ACHN (cell line): ENCODE data around the gene PKHD1.

Source experiments
- DNase-seq: peaks from one replicate; pipeline ENCODE4 v3.0.0-alpha.2; 2015
- in situ Hi-C: cut with HindIII; loops from 2 replicates; pipeline ENCODE4 v1.10.0; 2017; ENCODE audit warnings: low sequenced_read_pairs, low pct_ligation_motif_present, low pct_unique_long_range_greater_than_20kb

PKHD1 gene

DNA sequence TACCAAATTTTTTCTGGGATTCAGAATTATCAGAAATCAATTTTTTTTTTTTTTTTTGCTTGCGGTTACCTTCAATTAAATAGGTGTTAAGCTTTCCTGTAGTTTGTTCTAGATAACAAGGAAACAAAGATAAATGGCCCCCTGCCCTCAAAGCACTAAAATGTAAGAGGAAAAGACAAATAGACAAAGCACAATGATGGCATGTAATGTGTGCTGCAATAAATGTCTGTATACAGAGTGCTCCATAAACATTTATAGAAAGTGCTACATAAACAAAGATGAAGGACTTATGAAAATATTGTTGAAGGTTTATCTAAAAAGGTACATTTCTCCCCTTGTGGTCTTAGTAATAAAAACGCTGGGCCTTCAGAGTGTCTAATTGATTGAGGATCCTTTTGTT lies 384.6 kb downstream of the PKHD1 start:
- DNase-seq, result no peak
- in situ Hi-C loops, result no loop called here

DNA sequence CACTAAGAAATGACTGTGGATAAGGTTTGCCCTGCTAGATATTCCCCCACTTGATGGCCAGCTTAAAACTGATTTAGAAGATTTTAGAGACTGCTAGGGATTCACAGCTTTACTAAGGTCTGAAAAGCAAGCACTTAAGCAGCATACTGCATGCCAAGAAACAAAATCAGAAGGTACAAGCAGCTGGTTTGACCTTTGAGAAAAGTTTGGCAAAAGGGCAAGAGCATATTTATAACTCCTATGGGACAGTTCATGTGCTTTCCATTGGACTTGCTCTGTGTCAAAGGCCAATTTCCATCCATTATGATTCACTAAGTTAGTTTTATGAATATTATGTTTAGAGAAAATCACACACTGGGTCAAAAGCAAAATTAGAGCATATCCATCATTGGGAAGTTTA lies 402.8 kb downstream of the PKHD1 start:
- in situ Hi-C loops, result no loop called here
- no peak for DNase-seq

DNA sequence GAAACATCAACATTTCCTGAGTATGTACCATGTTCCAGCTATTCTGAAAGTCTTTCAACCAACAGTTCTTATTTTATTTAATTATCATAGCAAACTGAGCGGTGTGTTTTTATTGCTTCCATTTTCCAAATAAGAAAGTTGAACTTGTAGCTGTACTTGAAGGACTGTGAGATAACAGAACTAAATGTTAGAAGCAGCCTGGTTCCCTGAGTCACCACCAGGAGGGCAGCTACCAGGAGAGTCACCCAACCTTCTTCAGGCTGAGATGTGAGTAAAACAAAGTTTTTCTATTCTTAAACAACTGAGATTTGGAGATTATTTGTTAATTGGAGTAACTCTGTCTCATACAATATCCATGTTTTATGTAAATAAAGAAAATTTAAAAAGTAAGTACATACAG lies 403.4 kb downstream of the PKHD1 start:
- DNase-seq, result no peak
- in situ Hi-C loops, result no loop called here

DNA sequence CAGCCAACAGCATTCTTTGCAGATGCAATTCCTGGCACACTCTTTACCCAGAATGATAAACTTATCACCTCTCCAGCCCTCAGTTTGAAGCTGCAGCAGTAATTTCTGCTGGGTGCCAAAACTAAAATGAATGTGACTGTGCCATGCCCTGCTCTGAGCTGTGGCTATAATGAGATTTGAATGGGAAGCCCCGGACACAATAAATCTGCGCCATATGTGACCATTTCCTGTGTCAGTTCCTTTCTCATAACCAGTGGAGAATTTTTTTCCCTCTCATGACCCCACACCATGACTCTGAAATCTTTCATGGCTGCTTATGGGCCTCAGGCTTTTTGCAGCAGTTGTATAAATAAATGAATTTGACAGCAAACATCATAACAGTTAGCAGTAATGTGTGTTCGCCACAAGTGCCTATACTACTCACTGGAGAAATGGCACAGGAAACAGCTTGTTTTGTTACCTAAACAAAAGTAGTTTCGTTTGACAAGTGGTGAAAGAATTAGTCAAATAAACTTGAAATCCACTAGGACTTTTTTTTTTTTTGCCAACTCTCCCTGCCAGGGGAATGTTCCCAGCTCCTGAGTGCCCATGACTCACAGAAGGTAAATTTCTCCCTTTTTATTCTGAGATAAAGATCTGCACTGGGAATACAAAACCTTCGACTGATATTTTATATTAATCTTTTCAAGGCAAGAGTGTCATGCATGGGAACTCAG lies 408.4 kb downstream of the PKHD1 start:
- in situ Hi-C loops, result no loop called here
- no peak for DNase-seq

GRCh38 chr6:51678274-51678673 lies 409.1 kb downstream of the PKHD1 start:
- in situ Hi-C loops, result no loop called here
- no peak for DNase-seq

DNA sequence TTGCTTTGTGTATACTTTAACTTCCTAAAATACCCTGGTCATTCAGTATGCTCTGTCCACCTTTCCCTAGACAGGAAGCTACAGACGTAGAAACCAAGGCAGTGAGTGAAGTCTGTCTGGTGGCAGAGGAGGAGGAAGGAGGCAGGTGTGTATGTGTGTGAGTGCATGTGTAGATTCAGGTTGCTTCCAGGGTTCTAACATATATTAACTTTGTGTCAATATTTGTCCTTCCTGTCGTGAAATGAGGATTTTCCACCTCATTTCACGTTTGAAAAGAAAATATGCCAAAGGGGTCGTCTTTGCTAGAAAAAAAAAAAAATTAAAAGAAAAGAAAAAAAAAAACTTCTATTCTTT lies 411.5 kb downstream of the PKHD1 start:
- DNase-seq, result no peak
- in situ Hi-C loops, result no loop called here

DNA sequence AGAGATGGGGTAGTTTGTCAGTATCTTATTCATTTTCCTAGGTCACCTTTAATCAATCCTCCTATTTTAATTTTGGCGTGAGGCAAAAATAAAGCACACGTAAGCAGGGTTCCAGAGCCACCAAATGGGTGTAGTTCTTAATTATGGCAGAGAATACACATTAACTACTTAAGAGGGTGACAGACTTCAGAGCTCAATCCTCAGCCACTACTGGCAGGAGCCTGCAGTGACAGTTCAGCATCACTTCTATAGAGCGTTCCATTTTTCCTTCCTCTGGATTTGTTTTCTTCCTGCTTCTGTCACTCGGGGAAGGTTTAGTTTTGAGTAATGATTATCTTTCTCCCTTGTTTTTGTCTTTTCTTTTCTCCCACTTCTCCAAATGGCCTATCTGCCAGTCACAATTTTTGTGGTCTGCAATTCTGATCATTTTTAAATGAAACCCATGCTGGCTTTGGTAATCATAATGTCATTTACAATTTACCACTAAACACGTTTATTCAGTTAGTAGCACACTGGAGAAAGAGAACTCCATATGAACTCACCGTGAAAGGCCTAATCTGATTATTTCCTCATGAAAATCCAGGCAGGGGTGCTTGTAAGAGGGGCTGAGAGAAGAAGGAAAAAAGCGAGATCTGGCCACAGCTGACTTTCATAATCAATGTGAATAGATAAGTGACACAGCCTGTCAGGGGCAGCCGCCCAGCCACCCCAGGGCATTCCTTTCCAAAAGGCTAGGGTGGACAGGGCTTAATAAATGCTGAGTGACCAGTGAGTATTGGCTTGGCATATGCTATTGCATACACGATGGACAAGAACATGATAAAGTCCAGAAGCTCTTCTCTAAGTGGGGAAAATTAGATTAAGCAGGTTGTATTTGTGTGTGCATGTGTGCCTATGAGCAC lies 412.1 kb downstream of the PKHD1 start:
- in situ Hi-C loops, result no loop called here
- no peak for DNase-seq

DNA sequence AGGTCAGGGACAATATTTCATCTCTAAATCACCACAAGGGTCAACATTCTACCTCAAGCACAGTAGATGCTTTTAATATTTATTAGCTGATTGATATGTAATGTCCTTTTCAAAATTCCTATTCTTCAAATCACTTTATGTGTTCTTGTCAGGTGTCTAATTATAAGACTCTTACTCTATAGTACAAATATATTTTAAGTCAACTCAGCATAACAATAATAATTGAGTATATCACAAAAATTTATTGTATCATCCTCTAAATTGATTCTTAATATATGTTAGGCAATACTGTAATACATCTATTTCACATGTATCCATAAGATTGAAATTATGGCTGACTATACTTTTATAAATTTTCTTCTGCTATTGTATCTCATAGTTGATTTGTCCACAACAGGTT lies 423.9 kb downstream of the PKHD1 start:
- DNase-seq, result no peak
- in situ Hi-C loops, result no loop called here

DNA sequence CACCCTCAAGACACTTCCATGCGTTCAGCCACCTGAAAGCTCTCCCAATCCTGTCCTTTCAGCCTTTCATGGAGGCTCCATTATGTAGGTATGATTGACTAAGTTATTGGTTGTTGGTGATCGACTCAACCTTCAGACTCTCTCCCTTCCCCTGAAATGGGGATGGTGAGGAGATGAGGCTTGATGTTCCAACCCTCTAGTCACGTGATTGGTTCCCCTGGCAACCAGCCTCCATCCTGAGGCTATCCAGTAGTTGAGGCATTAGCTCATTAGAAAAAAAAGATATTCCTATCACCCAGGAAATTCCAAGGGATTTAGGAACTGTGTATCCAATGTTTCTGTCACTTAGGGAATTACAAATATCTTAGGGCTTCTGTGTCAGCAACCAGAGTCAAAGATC lies 426.6 kb downstream of the PKHD1 start:
- no peak for DNase-seq
- in situ Hi-C loops, result no loop called here

DNA sequence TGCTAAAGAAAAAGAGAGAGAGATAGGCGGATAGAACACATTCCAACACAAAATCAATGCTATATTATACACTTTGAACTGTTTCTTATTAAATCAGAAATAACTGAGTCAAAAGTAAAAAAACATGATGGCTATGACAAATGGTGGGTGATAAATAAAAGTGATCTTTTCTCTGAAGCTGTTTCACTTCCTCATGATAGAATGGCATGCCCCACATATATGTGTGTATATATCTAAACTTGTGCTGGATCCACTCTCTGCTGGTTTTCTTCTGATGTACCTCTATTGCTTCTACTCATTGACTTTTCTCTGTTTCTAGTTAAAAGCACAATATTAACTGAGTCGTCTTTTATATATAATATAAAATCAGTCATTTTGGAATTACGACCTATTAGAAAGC lies 429.9 kb downstream of the PKHD1 start:
- no peak for DNase-seq
- in situ Hi-C loops, result no loop called here

DNA sequence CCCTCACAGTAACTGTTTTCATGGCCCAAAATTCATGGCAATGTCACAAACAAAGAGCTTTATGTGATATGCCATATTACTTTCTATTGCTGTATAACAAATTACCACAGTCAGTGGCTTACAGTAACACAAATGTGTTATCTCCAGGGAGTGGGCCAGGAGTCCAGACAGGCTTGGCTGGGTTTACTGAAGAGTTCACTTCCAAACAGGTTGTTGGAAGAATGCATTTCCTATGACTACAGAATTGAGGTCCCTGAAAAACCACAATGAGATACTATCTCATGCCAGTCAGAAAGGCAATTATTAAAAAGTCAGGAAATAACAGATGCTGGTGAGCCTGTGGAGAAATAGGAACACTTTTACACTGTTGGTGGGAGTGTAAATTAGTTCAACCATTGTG lies 431.9 kb downstream of the PKHD1 start:
- no peak for DNase-seq
- in situ Hi-C loops, result no loop called here

GRCh38 chr6:51654647-51655046 lies 432.8 kb downstream of the PKHD1 start:
- in situ Hi-C loops, result no loop called here
- DNase-seq, result no peak

- in situ Hi-C loops, result no loop called here
- DNase-seq, result no peak
Observed at GRCh38 chr6:51651132-51651817, 436.1 kb downstream of the PKHD1 start.

GRCh38 chr6:51648774-51649173 lies 438.6 kb downstream of the PKHD1 start:
- DNase-seq, result no peak
- in situ Hi-C loops, result no loop called here

GRCh38 chr6:51648236-51648635 lies 439.2 kb downstream of the PKHD1 start:
- no peak for DNase-seq
- in situ Hi-C loops, result no loop called here

- DNase-seq, result no peak
- in situ Hi-C loops, result no loop called here
Observed at GRCh38 chr6:51644426-51644825, 443.0 kb downstream of the PKHD1 start.

GRCh38 chr6:51640021-51640420 lies 447.4 kb downstream of the PKHD1 start:
- DNase-seq, result no peak
- in situ Hi-C loops, result no loop called here

DNA sequence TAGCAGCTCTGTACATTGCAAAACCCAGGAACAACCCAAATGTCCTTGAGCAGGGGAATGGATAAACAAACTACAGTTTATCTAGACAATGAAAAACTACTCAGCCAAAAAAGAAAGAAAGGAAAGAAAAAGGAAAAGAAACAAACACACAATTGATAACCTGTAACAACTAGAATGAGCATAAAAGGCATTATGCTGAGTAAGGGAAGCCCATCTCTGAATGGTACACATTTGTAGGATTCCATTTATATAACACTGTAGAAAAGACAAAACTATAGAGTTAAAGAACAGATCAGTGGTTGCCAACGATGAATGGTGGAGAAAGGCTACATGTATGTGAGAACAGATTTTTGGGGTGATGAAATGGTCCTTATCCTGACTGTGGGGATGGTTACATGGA lies 454.0 kb downstream of the PKHD1 start:
- in situ Hi-C loops, result no loop called here
- DNase-seq, result no peak

GRCh38 chr6:51630011-51630410 lies 457.4 kb downstream of the PKHD1 start:
- in situ Hi-C loops, result no loop called here
- DNase-seq, result no peak

- no peak for DNase-seq
- in situ Hi-C loops, result no loop called here
Observed at GRCh38 chr6:51626391-51626790, 461.0 kb downstream of the PKHD1 start.
